HG03097 (cell line): Measurements from ENCODE around the gene STAM2.
"Not testable (repeated sequence)": the region's sequence is repeated elsewhere in the genome, so short reads cannot be mapped to it uniquely, and the experiment has no call there.

Experiments
- ATAC-seq: cut with Tn5 transposase; IDR thresholded peaks from one replicate; pipeline ENCODE4 v1.9.1; 2021; ENCODE audit not compliant: unreplicated experiment, low FRiP score

STAM2 gene

GRCh38 chr2:152115952-152116351 lies 59.6 kb downstream of the STAM2 start:
- ATAC-seq: no peak

GRCh38 chr2:152114366-152114765 lies 61.2 kb downstream of the STAM2 start:
- ATAC-seq: no peak

- not testable (repeated sequence) for ATAC-seq
These were observed 68.4 kb downstream of the STAM2 start for GRCh38 chr2:152107140-152107539.

GRCh38 chr2:152106464-152106863 lies 69.1 kb downstream of the STAM2 start:
- no peak for ATAC-seq

- no peak for ATAC-seq
These were observed 72.3 kb downstream of the STAM2 start for GRCh38 chr2:152103271-152103670.

GRCh38 chr2:152100961-152101360 lies 74.6 kb downstream of the STAM2 start:
- no peak for ATAC-seq

GRCh38 chr2:152099367-152100050 lies 76.1 kb downstream of the STAM2 start:
- no peak for ATAC-seq

- no peak for ATAC-seq
These were observed 76.8 kb downstream of the STAM2 start, which contains the start of gene CACNB4 for GRCh38 chr2:152098496-152099366. Gene CACNB4, minus strand, starts transcription at chr2:152099044.

GRCh38 chr2:152097801-152098495 lies 77.6 kb downstream of the STAM2 start:
- ATAC-seq: no peak

GRCh38 chr2:152097290-152097800 lies 78.2 kb downstream of the STAM2 start:
- ATAC-seq: no peak

- ATAC-seq: no peak
These were observed 80.4 kb downstream of the STAM2 start for GRCh38 chr2:152095146-152095545.

GRCh38 chr2:152094014-152094413 lies 81.5 kb downstream of the STAM2 start:
- ATAC-seq: no peak

GRCh38 chr2:152093464-152093863 lies 82.1 kb downstream of the STAM2 start:
- no peak for ATAC-seq

- no peak for ATAC-seq
These were observed 83.5 kb downstream of the STAM2 start for GRCh38 chr2:152092095-152092494.

- ATAC-seq: not testable (repeated sequence)
These were observed 84.8 kb downstream of the STAM2 start for GRCh38 chr2:152090726-152091125.

- ATAC-seq: no peak
These were observed 86.3 kb downstream of the STAM2 start for GRCh38 chr2:152089238-152089637.

- no peak for ATAC-seq
These were observed 87.6 kb downstream of the STAM2 start for GRCh38 chr2:152088006-152088405.

GRCh38 chr2:152086231-152086630 lies 89.3 kb downstream of the STAM2 start:
- ATAC-seq: no peak

- no peak for ATAC-seq
These were observed 91.5 kb downstream of the STAM2 start for GRCh38 chr2:152084076-152084475.

GRCh38 chr2:152083202-152083875 lies 92.2 kb downstream of the STAM2 start:
- no peak for ATAC-seq
